RPMI7951 (cell line): ENCODE measurements around the gene PCDH19. TPM values are rescaled to one million over a fixed set of nuclear protein-coding genes. Genes with fewer than 3 reads are reported as not detected.
"Not testable (repeated sequence)": the region's sequence is repeated elsewhere in the genome, so short reads cannot be mapped to it uniquely, and the experiment has no call there.

Source experiments
- DNase-seq: peaks from one replicate; pipeline ENCODE4 v3.0.0-alpha.2; 2012; ENCODE audit warnings: low read depth
- total RNA-seq: library from RNA; depleted of rRNA; stranded (reverse); fragments of >200 nt; shearing (Covaris generic); gene quantifications from 2 replicates; pipeline ENCODE4 v1.2.3, GENCODE V29; 2014; rRNA removed

The PCDH19 gene, protein sequence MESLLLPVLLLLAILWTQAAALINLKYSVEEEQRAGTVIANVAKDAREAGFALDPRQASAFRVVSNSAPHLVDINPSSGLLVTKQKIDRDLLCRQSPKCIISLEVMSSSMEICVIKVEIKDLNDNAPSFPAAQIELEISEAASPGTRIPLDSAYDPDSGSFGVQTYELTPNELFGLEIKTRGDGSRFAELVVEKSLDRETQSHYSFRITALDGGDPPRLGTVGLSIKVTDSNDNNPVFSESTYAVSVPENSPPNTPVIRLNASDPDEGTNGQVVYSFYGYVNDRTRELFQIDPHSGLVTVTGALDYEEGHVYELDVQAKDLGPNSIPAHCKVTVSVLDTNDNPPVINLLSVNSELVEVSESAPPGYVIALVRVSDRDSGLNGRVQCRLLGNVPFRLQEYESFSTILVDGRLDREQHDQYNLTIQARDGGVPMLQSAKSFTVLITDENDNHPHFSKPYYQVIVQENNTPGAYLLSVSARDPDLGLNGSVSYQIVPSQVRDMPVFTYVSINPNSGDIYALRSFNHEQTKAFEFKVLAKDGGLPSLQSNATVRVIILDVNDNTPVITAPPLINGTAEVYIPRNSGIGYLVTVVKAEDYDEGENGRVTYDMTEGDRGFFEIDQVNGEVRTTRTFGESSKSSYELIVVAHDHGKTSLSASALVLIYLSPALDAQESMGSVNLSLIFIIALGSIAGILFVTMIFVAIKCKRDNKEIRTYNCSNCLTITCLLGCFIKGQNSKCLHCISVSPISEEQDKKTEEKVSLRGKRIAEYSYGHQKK (N-terminal part only)
- total RNA-seq, result not detected in 2 replicates

DNA sequence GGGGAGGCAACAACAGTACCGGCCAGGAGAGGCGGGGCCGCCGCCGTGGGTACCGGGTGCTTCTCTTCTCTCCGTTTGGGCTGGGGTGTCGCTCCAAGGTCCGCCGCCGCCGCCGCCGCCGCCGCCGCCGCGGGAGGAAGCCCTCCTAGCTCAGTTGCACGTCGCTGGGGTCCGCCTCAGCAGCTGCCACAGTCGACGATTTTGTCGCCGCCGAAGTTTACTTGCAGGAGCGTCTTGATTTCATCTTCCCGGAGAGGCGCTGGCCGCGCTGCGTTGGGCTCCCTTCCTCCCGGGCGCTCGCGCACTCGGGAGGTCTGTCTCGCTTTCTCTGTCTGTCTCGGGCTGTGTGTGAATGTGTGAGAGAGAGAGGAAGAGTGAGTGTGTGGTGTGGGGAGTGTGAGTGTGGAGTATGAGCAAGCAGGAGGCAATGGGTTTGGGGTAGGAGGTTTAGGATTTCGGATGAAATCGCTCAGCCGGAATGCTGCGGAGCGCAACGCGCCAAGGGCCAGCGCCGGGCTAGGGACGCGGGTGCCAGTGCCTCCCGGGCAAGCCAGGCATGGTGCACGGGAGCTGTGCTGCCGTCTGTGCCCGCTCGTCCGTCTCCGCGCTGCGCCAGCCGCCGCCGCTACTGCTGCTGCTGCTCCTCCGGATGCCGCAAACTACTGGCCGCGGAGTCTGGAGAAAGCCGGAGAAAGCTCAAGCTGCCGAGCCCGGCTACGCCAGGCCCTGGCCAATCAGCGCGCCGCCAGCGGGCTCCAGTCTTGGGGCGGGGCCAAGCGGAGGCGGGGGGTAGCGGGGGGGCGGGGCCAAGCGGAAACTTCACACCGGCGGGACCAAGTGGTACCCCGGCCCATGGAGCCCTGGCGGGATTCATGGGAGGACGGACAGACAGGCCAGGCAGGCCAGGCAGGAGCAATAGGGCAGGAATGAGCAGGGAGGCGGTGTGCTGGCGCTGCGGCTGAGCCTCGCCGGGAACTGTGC, at the start of gene PCDH19:
Gene PCDH19 (minus strand): TSS at position 664 of the 981 bp plus-strand sequence. CDS start 1,676 bp downstream, outside the sequence.
- peak; percentile 44 for DNase-seq

GRCh38 chrX:100449696-100450608, 39.9 kb upstream of the PCDH19 start:
- DNase-seq, result no peak

DNA sequence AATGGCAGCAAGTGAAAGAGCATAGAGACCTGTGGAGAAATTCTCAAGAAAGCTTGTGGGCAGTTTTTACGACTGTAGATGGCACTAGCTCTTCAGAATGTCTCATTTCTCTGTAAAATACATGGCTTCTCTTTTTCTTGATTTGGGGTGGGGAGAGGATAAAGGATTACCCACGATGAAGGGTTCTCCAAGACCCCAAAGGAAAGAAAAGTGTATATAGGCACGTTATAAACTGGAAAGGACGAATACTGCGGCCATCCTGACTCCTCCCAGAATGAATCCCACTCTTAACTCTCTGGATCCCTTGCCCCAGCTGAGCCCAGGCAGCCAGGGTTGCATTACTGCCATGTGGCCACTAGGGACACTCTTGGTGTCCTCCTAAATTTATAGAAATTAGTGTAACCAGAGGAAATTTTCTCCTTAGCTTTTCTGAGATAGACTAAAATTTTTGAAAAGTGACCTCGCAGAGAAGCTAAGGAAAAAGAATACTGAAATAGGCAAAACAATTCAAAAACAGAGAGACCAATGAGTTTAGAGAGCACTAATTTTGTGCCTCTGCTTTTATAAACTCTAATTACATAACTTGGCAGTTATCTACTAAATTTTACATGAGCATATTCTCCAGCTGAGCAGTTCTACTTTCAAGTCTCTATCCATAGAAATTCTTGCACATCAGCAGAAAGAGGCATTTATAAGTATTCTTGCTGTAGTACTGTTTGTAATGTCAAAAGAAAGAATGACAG, 37.8 kb upstream of the PCDH19 start:
- DNase-seq, result peak; percentile 14

GRCh38 chrX:100445593-100445992, 35.5 kb upstream of the PCDH19 start:
- no peak for DNase-seq

DNA sequence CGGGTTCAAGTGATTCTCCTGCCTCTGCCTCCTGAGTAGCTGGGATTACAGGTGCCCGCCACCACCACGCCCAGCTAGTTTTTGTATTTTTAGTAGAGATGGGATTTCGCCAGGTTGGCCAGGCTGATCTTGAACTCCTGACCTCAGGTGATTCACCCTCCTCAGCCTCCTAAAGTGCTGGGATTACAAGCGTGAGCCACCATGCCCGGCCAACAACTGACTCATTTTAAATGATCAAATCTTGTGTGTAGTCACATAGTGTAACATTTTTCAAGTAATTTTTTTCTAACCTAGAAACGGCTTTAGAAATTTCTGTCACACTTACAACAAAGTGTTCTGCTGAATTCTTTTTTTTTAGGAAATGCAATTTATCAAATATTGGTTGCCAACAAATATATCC, 31.2 kb upstream of the PCDH19 start:
- not testable (repeated sequence) for DNase-seq

DNA sequence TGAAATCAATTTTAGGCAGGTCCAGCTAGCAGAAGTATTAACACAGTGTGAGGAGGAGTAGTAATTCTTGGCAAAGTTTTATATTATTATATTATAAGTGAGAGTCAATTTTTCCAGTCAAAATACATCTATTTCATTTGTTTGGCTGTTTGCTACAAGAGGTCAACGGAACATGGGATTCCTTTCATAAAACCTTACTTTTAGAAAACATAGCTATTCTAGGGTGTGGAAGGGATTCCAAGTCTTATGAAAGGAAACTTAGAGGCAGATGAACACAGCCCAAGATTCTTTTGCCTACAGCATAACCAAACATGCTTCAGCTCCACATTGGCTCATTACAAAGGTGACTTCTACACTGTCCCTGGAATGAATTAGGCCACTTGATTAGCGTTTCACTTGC, 29.9 kb upstream of the PCDH19 start:
- DNase-seq, result no peak

DNA sequence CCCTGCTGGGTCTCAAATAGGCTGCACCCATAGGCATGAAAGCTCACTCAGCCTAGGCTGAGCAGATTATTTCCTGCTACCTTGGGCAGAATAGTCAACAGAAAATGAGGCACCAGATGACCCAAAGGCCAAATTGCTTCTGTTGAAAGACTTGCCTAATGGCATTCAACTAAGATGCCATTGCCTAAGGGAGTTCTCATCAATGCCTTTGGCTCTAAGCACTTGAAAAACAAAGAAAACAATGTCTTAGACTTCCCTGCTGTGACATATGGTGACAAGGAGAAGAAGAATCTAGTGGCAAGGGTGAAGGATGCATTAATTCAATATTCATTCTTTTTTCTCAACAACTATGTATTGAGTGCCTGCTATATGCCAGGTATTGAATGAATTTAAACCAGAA, 25.7 kb upstream of the PCDH19 start:
- no peak for DNase-seq

- DNase-seq, result peak; percentile 0
Observed at GRCh38 chrX:100424012-100424411, 13.9 kb upstream of the PCDH19 start.

DNA sequence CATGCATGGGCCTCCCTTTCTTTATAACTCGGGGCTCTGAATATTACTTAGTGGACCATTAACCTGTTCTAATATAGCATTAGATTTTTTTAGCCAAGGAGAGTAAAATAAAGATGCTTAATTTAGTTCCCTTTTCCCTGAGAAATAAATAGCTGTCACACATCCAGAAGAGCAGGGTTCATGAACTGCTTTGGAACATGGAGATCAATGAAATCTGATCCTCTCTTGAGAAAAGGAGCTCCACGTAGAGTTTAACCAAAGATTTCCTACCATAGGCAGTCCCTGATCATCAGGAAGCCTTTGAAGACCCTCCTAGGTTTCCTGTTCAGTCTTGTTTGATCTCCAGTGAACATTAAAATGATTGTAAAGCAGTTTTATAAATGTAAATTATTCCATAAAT, 8.5 kb upstream of the PCDH19 start:
- DNase-seq, result no peak

DNA sequence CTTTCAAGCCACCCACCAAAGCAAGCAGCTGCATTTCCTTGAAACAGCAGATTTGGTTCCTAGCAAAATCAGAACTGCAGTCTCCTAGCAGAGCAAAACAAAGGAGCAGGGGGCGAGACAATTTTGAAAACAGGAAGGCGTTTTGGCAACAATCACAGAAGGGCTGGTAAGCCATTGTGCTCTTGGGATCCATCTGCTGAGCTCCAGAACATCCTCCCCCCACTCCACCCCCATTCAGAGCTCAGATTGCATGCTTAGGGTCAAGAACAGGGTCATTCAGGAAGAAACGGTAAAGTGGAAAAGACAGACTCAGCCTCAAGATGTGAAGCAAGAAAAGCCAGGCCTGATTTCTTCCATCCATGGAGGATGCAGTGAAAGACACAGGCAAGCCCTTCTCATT, 7.6 kb upstream of the PCDH19 start:
- no peak for DNase-seq

GRCh38 chrX:100413229-100413628, 3.2 kb upstream of the PCDH19 start:
- peak; percentile 38 for DNase-seq

- no peak for DNase-seq
Observed at GRCh38 chrX:100411802-100412715, 2.0 kb upstream of the PCDH19 start.

- no peak for DNase-seq
Observed at GRCh38 chrX:100410901-100411801, 1.1 kb upstream of the PCDH19 start.

DNA sequence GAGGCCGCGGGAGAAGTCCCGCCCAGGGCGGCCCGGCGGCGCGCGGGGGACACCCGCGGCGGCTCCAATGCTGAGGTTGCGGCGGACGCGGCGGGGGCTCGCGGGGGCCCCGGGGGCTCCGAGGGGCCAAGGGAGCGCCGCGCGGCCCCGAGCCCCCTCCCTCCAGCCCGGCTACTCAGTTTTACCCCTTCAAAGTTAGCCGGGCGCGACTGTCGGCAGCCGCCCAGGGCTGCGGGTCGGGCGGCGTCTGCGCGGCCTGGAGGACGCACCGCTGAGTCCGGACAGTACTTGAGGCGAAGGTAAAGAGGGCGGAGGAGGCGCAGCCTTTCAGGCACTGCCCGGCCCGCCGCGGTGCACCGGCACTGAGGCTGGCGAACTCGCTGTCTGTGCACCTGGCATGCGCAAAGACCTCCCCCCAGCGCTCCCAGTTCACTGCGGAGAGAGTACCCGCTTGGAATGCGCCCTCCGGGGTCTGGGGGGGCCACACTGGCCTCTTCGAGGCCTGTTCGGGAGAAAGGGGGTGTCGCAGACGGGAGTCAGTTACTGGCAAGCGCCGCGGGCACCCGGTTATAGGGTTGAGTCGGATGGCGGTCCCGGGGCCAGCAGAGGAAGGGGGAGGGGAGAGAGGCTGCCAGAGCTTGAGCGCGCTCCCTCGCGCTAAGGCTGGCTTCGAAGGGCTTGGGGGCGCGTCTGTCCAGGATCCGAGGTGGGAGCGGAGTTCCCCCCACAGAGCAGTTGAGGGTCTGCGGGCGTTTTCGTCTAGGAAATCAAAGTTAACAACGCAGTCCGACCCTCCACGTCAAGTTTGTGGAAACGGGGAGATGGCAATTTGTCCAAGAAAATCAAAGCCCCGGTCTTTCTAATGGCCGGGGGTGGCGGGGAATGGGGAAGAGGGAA, 1.1 kb downstream of the PCDH19 start:
- no peak for DNase-seq

DNA sequence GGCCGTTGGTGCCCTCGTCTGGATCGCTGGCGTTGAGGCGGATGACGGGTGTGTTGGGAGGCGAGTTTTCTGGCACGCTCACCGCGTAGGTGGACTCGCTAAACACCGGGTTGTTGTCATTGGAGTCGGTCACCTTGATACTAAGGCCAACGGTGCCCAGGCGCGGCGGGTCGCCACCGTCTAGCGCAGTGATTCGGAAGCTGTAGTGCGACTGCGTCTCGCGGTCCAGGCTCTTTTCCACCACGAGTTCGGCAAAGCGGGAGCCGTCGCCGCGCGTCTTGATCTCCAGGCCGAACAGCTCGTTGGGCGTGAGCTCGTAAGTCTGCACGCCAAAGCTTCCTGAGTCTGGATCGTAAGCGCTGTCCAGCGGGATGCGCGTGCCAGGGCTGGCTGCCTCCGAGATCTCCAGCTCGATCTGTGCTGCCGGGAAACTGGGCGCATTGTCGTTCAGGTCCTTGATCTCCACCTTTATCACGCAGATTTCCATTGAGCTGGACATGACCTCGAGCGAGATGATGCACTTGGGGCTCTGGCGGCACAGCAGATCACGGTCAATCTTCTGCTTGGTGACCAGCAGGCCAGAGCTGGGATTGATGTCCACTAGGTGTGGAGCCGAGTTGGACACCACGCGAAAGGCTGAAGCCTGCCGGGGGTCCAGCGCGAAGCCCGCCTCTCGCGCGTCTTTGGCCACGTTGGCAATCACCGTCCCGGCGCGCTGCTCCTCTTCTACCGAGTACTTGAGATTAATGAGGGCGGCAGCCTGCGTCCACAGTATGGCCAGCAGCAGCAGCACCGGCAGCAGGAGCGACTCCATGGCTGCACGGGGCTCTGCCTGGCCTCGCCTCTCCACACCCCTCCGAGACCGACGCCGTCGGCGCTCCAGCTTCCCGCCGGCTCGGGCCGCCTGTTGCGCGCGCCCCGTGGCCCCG, 2.0 kb downstream of the PCDH19 start:
- DNase-seq, result no peak
